GM23338 (cell line): ENCODE results near the gene SYNRG. TPM values are rescaled to one million over a fixed set of nuclear protein-coding genes. Genes with fewer than 3 reads are reported as not detected.

Source experiments
- ATAC-seq: fragments of 200-7000 bp; cut with Tn5 transposase; 3 replicates; pipeline ENCODE4 v1.9.1; 2020
- DNase-seq: peaks from one replicate; pipeline ENCODE4 v3.0.0-alpha.2; 2015; ENCODE audit warnings: low spot score
- H2AFZ ChIP-seq: fragments of 200-600 bp; sonication (generic); 2 replicates; pipeline ENCODE4 v1.8.0; 2016; ENCODE audit warnings: antibody characterized with exemption, mild to moderate bottlenecking, moderate library complexity
- H3F3A ChIP-seq: fragments of 200-600 bp; sonication (generic); replicated peaks from 2 replicates; pipeline ENCODE4 v1.8.0; 2017; ENCODE audit warnings: antibody characterized with exemption, mixed run types, low read depth
- H3K27ac ChIP-seq: fragments of 200-600 bp; sonication (generic); 2 replicates; pipeline ENCODE4 v1.6.1; 2016; ENCODE audit warnings: low read depth
- H3K27me3 ChIP-seq: fragments of 200-600 bp; sonication (generic); 2 replicates; pipeline ENCODE4 v1.8.0; 2016; ENCODE audit warnings: mild to moderate bottlenecking, mixed run types, moderate library complexity; ENCODE audit not compliant: insufficient read depth
- H3K36me3 ChIP-seq: fragments of 200-600 bp; sonication (generic); 2 replicates; pipeline ENCODE4 v1.8.0; 2016; ENCODE audit warnings: mild to moderate bottlenecking; ENCODE audit not compliant: insufficient read depth
- H3K4me1 ChIP-seq: fragments of 200-600 bp; sonication (generic); 2 replicates; pipeline ENCODE4 v1.8.0; 2016; ENCODE audit warnings: mild to moderate bottlenecking, moderate library complexity; ENCODE audit not compliant: insufficient read depth
- H3K4me2 ChIP-seq: fragments of 200-600 bp; sonication (generic); 2 replicates; pipeline ENCODE4 v1.7.1; 2017; ENCODE audit warnings: mixed run types
- H3K4me3 ChIP-seq: fragments of 200-600 bp; sonication (generic); 2 replicates; pipeline ENCODE4 v1.6.1; 2016; ENCODE audit warnings: mixed run types
- H3K79me2 ChIP-seq: fragments of 200-600 bp; sonication (generic); replicated peaks from 2 replicates; pipeline ENCODE4 v1.8.0; 2017; ENCODE audit warnings: mild to moderate bottlenecking; ENCODE audit not compliant: insufficient read depth
- H3K9me2 ChIP-seq: fragments of 200-600 bp; sonication (generic); 2 replicates; pipeline ENCODE4 v1.8.0; 2017; ENCODE audit not compliant: insufficient read depth
- H4K20me1 ChIP-seq: fragments of 200-600 bp; sonication (generic); replicated peaks from 2 replicates; pipeline ENCODE4 v1.8.0; 2017; ENCODE audit warnings: mild to moderate bottlenecking; ENCODE audit not compliant: insufficient read depth
- H3K27ac Mint-ChIP-seq: 2 replicates; pipeline ENCODE4 v1.8.0; 2020; ENCODE audit warnings: inconsistent platforms, mild to moderate bottlenecking, moderate library complexity, mixed read lengths
- H3K27me3 Mint-ChIP-seq: 3 replicates; pipeline ENCODE4 v1.8.0; 2022; ENCODE audit warnings: low read depth, mild to moderate bottlenecking, moderate library complexity, mixed read lengths, inconsistent platforms; ENCODE audit not compliant: insufficient read depth, poor library complexity
- H3K36me3 Mint-ChIP-seq: 3 replicates; pipeline ENCODE4 v1.8.0; 2021; ENCODE audit warnings: low read depth, mild to moderate bottlenecking, inconsistent platforms, moderate library complexity, mixed read lengths
- H3K4me1 Mint-ChIP-seq: 3 replicates; pipeline ENCODE4 v1.8.0; 2020; ENCODE audit warnings: mild to moderate bottlenecking, inconsistent platforms, mixed read lengths
- H3K4me3 Mint-ChIP-seq: 3 replicates; pipeline ENCODE4 v1.8.0; 2021; ENCODE audit warnings: moderate library complexity, mild to moderate bottlenecking, inconsistent platforms, mixed read lengths
- H3K9me3 Mint-ChIP-seq: 3 replicates; pipeline ENCODE4 v1.8.0; 2020; ENCODE audit warnings: moderate library complexity, mild to moderate bottlenecking, inconsistent platforms, mixed read lengths
- CTCF ChIP-seq, 2 experiments: fragments of 200-600 bp in 1 of 2; sonication (generic) in 1 of 2; conservative IDR thresholded peaks; 2 replicates each; pipeline versions ENCODE4 v1.5.1 to v1.6.1; 2016 to 2017; ENCODE audit warnings: antibody characterized with exemption in 2 of 2, low read depth in 2 of 2, mild to moderate bottlenecking in 2 of 2, moderate library complexity in 1 of 2
- ETS1 ChIP-seq: IDR thresholded peaks from 2 replicates; pipeline ENCODE4 v1.6.1; 2016; ENCODE audit warnings: antibody characterized with exemption
- EZH2 ChIP-seq: fragments of 200-600 bp; sonication (generic); IDR thresholded peaks from one replicate; pipeline ENCODE4 v1.8.0; 2017; ENCODE audit warnings: antibody characterized with exemption, mild to moderate bottlenecking, low read depth; ENCODE audit not compliant: unreplicated experiment
- EZH2phosphoT487 ChIP-seq: fragments of 200-600 bp; sonication (generic); IDR thresholded peaks from one replicate; pipeline ENCODE4 v1.8.1; 2018; ENCODE audit warnings: antibody characterized with exemption; ENCODE audit not compliant: unreplicated experiment
- JUNB ChIP-seq: IDR thresholded peaks from one replicate; pipeline ENCODE4 v1.6.1; 2016; ENCODE audit warnings: antibody characterized with exemption; ENCODE audit not compliant: unreplicated experiment
- NANOG ChIP-seq: IDR thresholded peaks from 2 replicates; pipeline ENCODE4 v1.6.1; 2016; ENCODE audit warnings: antibody characterized with exemption, borderline replicate concordance
- STAT1 ChIP-seq: IDR thresholded peaks from one replicate; pipeline ENCODE4 v1.6.1; 2016; ENCODE audit warnings: antibody characterized with exemption; ENCODE audit not compliant: unreplicated experiment
- ZNF331 ChIP-seq: fragments of 250-450 bp; sonication (Bioruptor Pico); IDR thresholded peaks from 2 replicates; pipeline ENCODE4 v1.5.0; 2020; ENCODE audit warnings: low read depth, mild to moderate bottlenecking, moderate library complexity
- polyA plus RNA-seq: library from polyadenylated mRNA; unstranded; fragments of >200 nt; fragmentation: Nextera tagmentation; extraction: Ambion mirVana; gene quantifications from 2 replicates; pipeline ENCODE4 v1.2.1, GENCODE V29; 2016
- total RNA-seq: library from RNA; depleted of rRNA; stranded (reverse); fragments of >200 nt; shearing (Covaris generic); gene quantifications from 2 replicates; pipeline ENCODE4 v1.2.3, GENCODE V29; 2014

The SYNRG gene
- total and polyA plus RNA-seq, 2 experiments from 2014 or later = 18.6 to 22.6 TPM

GRCh38 chr17:37527249-37527851 is 81.9 kb downstream of the SYNRG start:
- Histone ChIP-seq H3F3A (no peaks in the 10 kb centered on the region; the same call in 1 of the 2 replicates), H3K79me2 (no peaks in the 10 kb centered on the region), H3K27ac (no peak overlapping the region), H4K20me1 (no peaks in the 10 kb centered on the region), H3K36me3 (0 out of 2 replicates have a peak, but pooled peaks cover 4% of the 10 kb centered on the region), H3K4me3 (no peak overlapping the region), H3K4me2 (no peak overlapping the region), H3K27me3 (no peaks in the 10 kb centered on the region), H2AFZ (no peak overlapping the region), H3K9me2 (no peaks in the 10 kb centered on the region), H3K4me1 (no peaks in the 10 kb centered on the region)
- Mint-ChIP-seq H3K27me3 (no peaks in the 10 kb centered on the region), H3K9me3 (no peaks in the 10 kb centered on the region), H3K27ac (no peak overlapping the region), H3K36me3 (peaks cover 9% of the 10 kb centered on the region), H3K4me3 (no peak overlapping the region), H3K4me1 (no peaks in the 10 kb centered on the region)
- TF ChIP-seq CTCF (conservative IDR thresholded peaks at IDR 0.05; ENCODE audit: low read depth in 2 of 2) (peak; percentile 90 to 93), ETS1 (no peak)
- ATAC-seq (peak; percentile 98), DNase-seq (peak; percentile 92)

GRCh38 chr17:37523715-37524219 is 85.5 kb downstream of the SYNRG start:
- H3K4me3 ChIP-seq = no peak overlapping the region
- H3K4me1 ChIP-seq = no peaks in the 10 kb centered on the region
- ATAC-seq = no peak
- 0 out of 2 replicates have a peak, but pooled peaks cover 4% of the 10 kb centered on the region for H3K36me3 ChIP-seq
- H3F3A ChIP-seq = peaks cover 3% of the 10 kb centered on the region; the same call in 1 of the 2 replicates
- no peaks in the 10 kb centered on the region for H3K27me3 ChIP-seq
- no peak overlapping the region for H2AFZ ChIP-seq
- no peak overlapping the region for H3K27ac ChIP-seq
- H3K4me1 Mint-ChIP-seq = no peaks in the 10 kb centered on the region
- H3K9me3 Mint-ChIP-seq = no peaks in the 10 kb centered on the region
- no peak overlapping the region for H3K4me2 ChIP-seq
- no peaks in the 10 kb centered on the region for H3K9me2 ChIP-seq
- H3K4me3 Mint-ChIP-seq = no peak overlapping the region
- DNase-seq = no peak
- no peaks in the 10 kb centered on the region for H3K79me2 ChIP-seq
- peaks cover 17% of the 10 kb centered on the region; the same call in 2 of the 3 replicates for H3K36me3 Mint-ChIP-seq
- H3K27me3 Mint-ChIP-seq = peaks cover 2% of the 10 kb centered on the region
- H4K20me1 ChIP-seq = no peaks in the 10 kb centered on the region
- H3K27ac Mint-ChIP-seq = no peak overlapping the region; the same call in 1 of the 2 replicates
- TF ChIP-seq JUNB (no peak), EZH2phosphoT487 (no peak), NANOG (no peak), EZH2 (no peak), ZNF331 (CRISPR knock-in tag) (no peak), STAT1 (no peak), CTCF (conservative IDR thresholded peaks at IDR 0.05; ENCODE audit: low read depth in 2 of 2) (no peak), ETS1 (no peak)
